Testis (tissue), 2 donors: ENCODE results near the gene EIF4E1B.

Experiments
- CTCF ChIP-seq, 3 experiments: fragments of 450-650 bp in 2 of 3; fragments of 200-600 bp in 1 of 3; sonication (generic) in 1 of 3; IDR thresholded peaks; one replicate each; pipeline ENCODE4 v1.5.1; 2016 to 2019; ENCODE audit warnings: antibody characterized with exemption in 3 of 3, mild to moderate bottlenecking in 2 of 3, moderate library complexity in 1 of 3
- POLR2A ChIP-seq: fragments of 450-650 bp; IDR thresholded peaks from one replicate; pipeline ENCODE4 v1.6.1; 2017; ENCODE audit warnings: antibody characterized with exemption, mild to moderate bottlenecking, moderate library complexity

DNA sequence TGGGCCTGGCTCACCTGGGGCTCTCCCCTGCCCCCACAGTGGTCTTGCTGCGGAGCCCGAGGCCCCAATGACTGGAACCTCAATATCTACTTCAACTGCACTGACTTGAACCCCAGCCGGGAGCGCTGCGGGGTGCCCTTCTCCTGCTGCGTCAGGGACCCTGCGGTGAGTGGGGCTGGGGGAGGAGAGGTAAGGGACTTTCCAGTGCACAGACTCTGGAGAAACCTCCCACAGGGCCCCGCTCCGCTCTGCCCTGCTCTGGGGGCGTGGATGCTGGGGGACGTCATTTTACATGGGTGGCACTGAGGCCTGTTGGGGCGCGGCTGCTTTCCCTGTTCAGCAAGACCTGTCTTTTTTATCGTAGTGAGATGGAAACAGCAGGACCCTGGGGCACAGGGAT lies 24.4 kb downstream of the EIF4E1B start:
- no peak for TF ChIP-seq CTCF (IDR thresholded peaks at IDR 0.05)
- TF ChIP-seq POLR2A = no peak
